Activated CD4-positive, CD25-positive, alpha-beta regulatory T cell treated with anti-CD3 and anti-CD28 coated beads, Interleukin-2, amount 50 U/mL, for 24 hours (primary cell): ENCODE data around the gene RGS14.
A peak's percentile ranks its signal among the peaks of the same experiment; 100 is the strongest.
"Not testable (repeated sequence)": the region's sequence is repeated elsewhere in the genome, so short reads cannot be mapped to it uniquely, and the experiment has no call there.

Experiments
- ATAC-seq, 2 donors: fragments of 150-1000 bp; cut with Tn5 transposase; one replicate each; pipeline ENCODE4 v1.10.0; 2021; ENCODE audit warnings: mild to moderate bottlenecking in 1 of 2, moderate library complexity in 1 of 2

Gene RGS14

GRCh38 chr5:177327539-177328522 is 29.9 kb upstream of the RGS14 start:
- ATAC-seq: peak; percentile 57 to 79

- ATAC-seq: no peak
Measured at GRCh38 chr5:177328545-177329231, 29.0 kb upstream of the RGS14 start.

GRCh38 chr5:177329883-177330282 is 27.8 kb upstream of the RGS14 start:
- ATAC-seq: no peak

DNA sequence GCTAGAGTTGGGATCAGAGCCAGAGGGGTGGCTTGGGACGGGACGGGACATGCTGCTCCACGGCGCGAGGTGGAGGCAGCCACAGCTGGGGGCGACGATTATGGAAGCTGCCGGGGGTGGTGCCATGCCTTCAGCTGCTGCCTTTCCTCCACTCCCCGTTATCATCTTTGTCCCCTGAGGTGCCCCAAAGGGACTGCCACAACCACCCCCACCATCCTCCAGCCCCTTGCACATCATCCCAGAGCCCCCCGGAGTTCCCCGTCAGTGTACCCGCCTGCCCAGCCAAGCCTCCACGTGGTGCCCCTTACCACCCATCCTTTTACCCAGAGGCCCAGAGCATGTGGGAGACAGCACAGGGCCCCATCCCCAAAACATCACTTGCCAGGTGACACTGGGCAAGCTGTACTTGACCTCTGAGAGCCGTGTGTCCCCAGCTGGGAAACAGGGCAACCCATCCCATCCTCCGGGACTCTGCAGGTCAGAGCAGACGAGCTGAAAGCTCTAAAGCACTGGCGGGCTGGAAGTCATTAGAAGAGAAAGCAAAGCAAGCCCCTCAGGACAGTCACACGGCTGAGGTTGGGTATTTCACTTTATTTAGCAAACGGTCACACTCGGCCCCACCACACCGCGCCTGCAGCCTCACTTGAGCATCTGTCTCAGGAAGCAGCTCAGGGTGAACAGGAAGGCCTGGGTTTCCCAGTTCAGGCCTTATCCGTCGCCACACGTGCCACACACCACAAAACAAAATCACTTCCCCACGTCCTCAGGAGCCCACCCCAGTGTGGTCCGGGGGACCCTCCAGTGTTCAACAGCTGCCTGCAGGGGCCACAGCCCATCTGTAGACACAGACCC is 26.5 kb upstream of the RGS14 start:
- no peak for ATAC-seq

DNA sequence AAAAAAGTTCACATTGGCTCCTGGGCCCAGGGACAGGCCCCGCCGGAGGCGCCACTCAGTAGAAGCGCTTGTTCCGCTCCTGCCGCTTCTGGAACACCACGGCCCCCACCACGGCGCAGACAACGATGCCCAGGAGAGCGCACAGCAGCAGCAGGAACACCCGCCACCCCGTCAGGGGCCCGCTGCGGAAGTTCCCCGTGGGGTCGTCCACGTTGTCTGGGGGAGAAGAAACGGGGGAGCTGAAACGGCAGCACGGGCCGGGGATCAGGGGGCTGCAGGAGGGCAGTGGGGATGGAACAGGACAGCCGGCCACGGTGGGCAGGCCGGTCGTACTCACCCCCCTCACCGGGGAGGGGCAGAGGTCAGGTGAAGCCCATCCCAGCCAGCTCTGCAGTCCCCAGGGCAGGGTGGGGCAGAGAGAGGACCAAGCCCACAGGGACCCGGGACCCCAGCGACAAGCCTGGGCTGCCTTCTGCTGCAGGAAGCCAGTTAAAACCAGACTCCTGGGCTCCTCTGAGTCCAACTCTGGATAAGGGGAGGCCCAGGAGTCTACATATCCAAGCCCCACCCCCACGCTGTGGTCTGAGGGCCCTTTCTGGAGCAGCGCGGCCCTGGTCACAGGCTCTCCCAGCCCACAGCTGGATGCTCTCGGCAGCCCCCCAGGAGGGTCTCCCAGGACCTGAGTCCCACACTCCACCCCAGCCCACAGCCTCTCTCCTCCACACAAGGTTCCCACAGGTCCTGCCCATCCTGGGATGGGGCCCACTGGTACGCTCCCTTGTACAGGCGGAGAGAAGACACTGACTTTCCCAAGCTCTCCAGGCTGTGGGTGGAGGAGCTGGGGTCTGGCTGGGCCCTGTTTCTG is 25.5 kb upstream of the RGS14 start:
- ATAC-seq: no peak

DNA sequence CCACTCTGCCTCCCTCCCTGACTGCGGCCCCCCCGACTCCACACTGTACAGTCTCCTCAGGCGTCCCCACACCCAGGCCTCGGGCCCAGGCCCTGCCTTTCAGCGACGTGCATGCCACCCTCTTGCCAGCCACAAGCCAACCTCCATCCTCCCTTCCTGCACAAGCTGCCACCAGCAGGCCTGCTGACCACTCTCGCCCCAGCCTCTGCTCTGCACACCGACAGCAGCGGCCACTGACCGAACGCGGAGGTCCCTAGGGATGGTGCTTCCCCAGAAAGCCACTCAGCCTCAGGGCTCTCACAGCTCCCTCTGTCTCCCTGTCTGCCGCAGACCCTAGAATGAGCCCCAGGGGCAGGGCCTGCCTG is 24.8 kb upstream of the RGS14 start:
- ATAC-seq: no peak

DNA sequence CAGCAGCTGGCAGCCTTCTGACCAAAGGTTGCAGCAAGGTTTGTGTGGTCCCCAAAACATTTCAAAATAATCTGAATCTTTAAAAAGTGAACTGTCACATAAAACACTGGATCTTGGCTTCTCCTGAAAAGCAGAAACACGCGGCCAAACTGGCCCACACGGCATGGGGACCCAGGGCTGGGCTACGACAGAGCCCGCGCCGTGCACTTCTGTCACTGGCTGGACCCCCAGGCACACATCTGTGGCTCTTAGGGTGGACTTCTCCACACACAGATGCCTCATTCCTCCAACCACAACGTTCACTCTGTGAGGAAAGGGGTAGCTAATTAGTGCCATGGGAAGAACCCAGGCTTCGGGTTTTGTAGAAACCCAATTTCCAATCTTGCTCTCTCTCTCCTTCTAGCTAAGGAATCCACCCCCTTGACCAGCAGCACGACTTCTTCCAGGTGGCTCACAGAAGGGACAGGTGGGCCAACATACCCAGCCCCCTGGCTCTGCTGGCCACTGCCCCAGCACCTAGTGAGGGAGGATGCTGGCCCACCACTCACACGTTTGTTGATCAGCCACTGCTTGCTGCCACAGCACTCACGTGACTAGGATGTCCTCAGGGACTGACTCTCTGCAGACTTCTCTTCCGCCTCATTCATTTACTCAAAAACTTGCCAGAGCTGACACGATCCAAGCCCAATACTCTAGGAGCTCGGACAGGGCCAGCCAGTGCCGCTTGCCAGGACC is 24.1 kb upstream of the RGS14 start:
- no peak for ATAC-seq

- ATAC-seq: no peak
Measured at GRCh38 chr5:177334155-177334551, 23.6 kb upstream of the RGS14 start.

DNA sequence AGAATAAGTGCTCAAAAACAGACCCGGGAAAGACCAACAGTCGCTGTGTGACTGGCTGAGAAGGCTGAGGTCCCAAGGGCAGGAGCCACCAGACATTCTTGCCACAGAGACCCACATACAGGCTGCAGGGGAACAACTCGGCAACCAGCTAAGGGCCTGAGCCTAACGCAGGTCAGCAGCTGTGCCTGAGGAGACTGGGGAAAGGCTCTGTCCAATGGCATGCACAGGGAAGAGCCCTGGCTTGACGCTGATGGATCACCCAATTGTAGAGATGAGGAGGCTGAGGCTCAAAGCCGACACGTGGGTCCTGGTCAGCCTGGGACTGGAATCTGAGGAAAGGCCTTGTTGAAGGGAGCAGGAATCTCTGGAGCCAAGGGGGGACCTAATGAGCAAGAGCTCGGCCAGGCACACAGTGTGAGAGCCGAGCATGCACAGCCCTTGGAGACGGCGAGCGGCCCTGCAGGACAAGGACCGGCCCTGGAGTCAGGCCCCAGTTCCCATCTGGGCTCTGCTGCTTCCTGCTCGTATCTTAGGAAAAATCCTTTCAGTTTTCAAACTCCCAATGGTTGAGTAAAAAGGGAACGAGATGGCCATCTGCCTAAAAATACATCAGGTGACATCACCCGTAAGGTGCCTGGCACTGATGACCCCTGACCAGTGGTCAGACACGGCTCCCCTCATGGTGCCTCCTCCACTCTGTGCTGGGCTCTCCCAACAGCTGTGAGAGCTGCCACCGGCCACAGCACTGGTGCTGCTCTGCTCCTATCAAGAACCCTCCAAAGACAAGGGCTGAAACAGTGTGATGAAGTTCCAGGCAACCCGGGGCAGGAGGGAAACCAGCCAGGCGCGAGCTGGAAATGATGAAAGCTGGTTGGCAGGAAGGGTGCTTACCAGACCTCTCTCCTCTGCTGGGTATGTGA is 22.7 kb upstream of the RGS14 start:
- ATAC-seq: no peak

GRCh38 chr5:177335701-177336065 is 22.0 kb upstream of the RGS14 start:
- ATAC-seq: no peak

DNA sequence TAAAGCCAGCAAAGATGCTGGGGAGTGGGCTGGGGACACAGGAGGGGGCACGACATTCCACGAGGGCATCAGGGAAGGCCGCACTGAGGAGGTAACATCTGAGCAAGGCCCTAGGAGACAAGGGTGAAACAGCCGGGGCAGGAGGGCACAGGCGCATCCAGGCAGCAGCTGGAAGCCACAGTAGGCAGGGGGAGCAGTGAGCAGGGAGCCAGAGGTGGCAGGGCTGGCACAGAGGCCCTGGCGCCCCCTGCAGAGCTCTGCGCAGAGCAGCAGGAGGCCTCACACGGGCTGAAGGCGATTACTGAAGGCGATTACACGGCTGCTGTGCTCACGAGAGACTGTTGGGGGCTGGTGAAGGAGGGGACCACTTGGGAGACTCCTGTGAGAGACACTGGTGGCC is 21.6 kb upstream of the RGS14 start:
- peak in 1 of 2 donors; percentile 58 for ATAC-seq

DNA sequence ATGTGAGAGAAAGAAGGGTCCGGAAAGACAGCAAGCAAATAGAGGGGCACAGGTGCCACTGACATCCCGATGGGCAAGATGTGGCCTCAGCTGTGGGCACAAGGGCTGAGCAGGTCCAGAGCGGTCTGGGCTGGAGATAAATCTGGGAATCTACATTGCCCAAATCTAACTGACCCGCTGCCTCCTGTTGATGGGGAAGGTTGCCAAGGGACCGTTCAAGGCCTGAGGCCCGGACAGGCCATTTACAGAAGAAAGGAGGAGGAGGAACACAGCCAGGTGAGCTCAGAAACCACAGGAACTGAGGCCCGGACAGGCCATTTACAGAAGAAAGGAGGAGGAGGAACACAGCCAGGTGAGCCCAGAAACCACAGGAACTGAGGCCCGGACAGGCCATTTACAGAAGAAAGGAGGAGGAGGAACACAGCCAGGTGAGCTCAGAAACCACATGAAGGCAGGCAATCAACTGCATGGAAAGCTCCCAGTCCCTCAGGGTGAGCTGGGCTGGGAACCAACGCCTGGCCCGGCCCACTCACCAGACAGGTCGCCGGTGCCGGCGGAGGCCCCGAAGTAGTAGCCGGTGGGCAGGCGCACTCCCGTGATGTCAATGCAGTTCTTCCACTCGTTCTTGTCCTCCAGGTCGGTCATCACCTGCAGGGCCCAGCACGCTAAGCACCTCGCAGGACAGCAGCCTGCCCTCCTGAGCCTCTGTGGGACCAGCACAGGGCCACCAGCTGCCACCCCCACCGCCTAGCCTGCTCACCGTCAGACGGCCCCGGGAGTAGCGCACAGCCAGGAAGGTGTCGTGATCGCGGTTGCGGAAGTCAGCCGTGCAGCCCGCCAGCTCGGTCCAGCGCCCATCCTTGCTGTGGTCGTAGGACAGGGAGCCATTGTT is 20.9 kb upstream of the RGS14 start:
- ATAC-seq: no peak

DNA sequence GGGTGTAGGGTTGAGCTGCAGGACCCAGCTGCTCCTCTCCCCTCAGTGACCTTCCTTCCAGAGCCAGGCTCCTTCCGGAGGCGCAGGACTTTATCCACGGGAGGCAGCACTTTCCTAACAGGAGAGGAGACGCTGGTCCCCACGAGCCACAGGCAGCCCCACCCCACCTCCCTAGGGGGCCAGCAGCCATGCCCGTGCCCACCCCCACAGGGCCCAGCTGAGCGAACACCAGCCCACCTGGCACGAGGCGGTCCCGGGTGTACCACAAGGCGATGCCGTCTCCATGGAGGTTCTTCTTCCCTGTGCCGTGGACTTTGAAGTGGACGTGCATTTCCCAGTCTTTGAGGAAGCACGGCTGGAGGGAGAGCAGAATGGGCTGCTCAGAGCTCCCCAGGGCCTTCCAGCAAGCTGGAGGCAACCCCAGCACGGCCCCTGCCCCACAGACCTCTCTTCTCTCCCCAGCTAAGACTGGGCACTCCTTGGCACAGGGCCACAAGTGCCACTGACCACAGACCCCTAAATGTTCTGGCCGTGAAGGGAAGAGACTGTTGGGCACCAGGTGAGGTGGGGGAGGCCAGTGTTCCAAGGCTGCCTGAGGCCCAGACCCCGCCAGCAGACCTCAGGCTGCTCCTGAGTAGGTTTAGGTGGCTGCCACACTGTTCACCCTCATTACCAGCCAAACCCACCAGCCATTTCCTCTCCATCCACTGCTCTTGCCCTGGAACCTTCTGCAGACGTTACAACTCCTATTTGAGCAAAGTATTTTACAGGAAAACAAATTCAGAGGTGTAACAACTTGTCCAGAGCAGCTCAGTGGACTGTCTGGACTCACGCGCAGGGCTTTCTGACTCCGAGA is 19.2 kb upstream of the RGS14 start:
- no peak for ATAC-seq

DNA sequence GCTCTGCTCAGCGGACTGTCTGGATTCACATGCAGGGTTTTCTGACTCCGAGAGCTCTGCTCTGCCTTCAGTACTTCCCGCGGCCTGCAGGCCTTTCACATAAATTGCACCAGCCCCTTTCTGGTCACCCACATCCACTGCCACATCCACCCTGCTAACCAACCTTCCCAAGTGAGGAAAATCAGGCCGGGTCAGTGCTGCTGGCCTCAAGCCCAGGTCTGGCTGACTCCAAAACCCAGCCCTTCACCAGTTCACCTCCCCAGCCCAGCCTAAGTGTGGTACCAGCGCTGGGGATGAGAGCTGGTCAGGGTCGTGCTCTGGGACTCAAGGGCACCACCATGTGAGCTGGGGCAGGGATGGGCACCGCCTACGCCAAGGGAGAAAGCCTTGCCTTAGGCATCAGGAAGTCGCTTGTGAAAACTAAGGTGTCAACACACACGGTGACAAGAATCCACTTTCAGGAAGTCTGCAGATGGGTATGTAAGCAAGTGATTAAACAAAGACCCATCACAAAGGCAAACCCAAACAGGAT is 18.6 kb upstream of the RGS14 start:
- ATAC-seq: no peak

GRCh38 chr5:177343000-177343399 is 14.7 kb upstream of the RGS14 start:
- ATAC-seq: not testable (repeated sequence)

DNA sequence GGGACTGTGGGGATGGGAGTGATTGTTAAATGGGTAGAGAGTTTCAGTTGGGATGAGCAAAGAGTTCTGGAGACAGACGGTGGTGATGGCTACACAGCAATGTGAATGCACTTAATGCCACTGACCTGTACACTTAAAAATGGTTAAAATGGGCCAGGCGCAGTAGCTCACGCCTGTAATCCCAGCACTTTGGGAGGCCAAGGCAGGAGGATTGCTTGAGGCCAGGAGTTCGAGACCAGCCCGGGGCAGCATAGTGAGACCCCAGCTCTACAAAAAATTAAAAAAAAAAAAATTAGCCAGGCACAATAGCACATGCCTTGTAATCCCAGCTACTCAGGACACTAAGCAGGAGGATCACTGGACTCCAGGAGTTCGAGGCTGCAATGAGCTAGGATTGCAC is 13.9 kb upstream of the RGS14 start:
- no peak for ATAC-seq

DNA sequence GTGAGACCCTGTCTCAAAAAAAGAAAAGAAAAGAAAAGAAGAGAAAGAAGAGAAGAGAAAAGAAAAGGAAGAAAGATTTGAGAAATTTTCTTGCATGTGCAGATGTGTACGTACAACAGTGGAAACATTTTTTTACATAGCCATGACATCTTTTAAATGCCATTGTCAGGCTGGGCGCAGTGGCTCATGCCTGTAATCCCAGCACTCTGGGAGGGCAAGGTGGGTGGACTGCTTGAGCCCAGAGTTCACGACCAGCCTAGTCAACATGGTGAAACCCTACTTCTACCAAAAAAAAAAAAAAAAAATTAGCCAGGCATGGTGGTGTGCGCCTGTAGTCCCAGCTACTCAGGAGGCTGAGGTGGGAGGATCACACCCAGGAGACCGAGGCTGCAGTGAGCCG is 12.8 kb upstream of the RGS14 start:
- ATAC-seq: no peak

DNA sequence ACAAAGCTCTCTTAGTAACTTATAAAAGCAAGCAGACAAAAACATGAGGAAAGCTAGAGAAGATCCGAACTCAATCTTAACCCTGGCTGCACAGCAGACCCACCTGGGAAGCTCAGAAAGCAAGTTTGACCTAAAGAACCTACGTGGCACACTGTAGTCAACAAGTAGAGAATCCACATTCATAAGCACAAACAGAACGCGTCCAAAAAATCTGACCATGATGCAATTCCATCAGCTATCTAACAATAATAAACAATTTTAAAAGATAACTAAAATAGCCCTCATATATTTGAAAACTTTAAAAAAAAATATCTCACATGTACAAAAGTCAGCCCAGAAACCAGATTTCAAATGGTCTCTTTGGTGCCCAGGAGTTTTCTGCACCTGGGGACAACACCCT is 10.9 kb upstream of the RGS14 start:
- no peak for ATAC-seq
